BLaER1 (cell line): ENCODE measurements around the gene OPN1SW.
A peak's percentile ranks its signal among the peaks of the same experiment; 100 is the strongest.

Experiments used
- H3K27ac ChIP-seq: shearing (Covaris generic); formaldehyde crosslinking; 2 replicates; pipeline ENCODE4 v1.8.1; 2022
- H3K27me3 ChIP-seq: shearing (Covaris generic); formaldehyde crosslinking; 2 replicates; pipeline ENCODE4 v1.8.1; 2022
- H3K36me3 ChIP-seq: shearing (Covaris generic); formaldehyde crosslinking; 2 replicates; pipeline ENCODE4 v1.8.1; 2022
- H3K4me1 ChIP-seq: shearing (Covaris generic); formaldehyde crosslinking; 2 replicates; pipeline ENCODE4 v1.8.1; 2022
- H3K4me2 ChIP-seq: shearing (Covaris generic); formaldehyde crosslinking; 2 replicates; pipeline ENCODE4 v1.8.1; 2022
- H3K4me3 ChIP-seq: shearing (Covaris generic); formaldehyde crosslinking; 2 replicates; pipeline ENCODE4 v1.8.1; 2022
- H3K9ac ChIP-seq: shearing (Covaris generic); formaldehyde crosslinking; 2 replicates; pipeline ENCODE4 v1.8.1; 2022
- H3K9me3 ChIP-seq: shearing (Covaris generic); formaldehyde crosslinking; 2 replicates; pipeline ENCODE4 v1.8.1; 2022
- H4K20me1 ChIP-seq: shearing (Covaris generic); formaldehyde crosslinking; 2 replicates; pipeline ENCODE4 v1.8.1; 2022
- Cebpa-rat ChIP-seq: shearing (Covaris generic); IDR thresholded peaks from 2 replicates; pipeline ENCODE4 v1.8.1; 2022

Gene OPN1SW

GRCh38 chr7:128726737-128727072, 48.9 kb downstream of the OPN1SW start:
- Histone ChIP-seq H3K27me3 (no peaks in the 10 kb centered on the region), H3K4me3 (no peak overlapping the region), H3K4me1 (peaks cover 39% of the 10 kb centered on the region), H3K27ac (no peak overlapping the region), H4K20me1 (no peaks in the 10 kb centered on the region), H3K4me2 (peak overlapping the region; percentile 65), H3K9me3 (peaks cover 8% of the 10 kb centered on the region), H3K9ac (no peak overlapping the region), H3K36me3 (no peaks in the 10 kb centered on the region)
- TF ChIP-seq Cebpa-rat: no peak

GRCh38 chr7:128726059-128726736, 49.4 kb downstream of the OPN1SW start:
- Histone ChIP-seq H3K4me3 (no peak overlapping the region), H3K36me3 (no peaks in the 10 kb centered on the region), H3K27me3 (no peaks in the 10 kb centered on the region), H3K9ac (no peak overlapping the region), H3K4me2 (peak overlapping the region; percentile 65), H3K4me1 (peaks cover 39% of the 10 kb centered on the region), H3K27ac (peak overlapping the region; percentile 60), H3K9me3 (peaks cover 8% of the 10 kb centered on the region), H4K20me1 (no peaks in the 10 kb centered on the region)
- no peak for TF ChIP-seq Cebpa-rat

GRCh38 chr7:128725531-128725930, 50.1 kb downstream of the OPN1SW start:
- H3K9me3 ChIP-seq: peaks cover 8% of the 10 kb centered on the region
- H3K4me1 ChIP-seq: peaks cover 39% of the 10 kb centered on the region
- H4K20me1 ChIP-seq: no peaks in the 10 kb centered on the region
- 0 out of 2 replicates have a peak overlapping the region, but pooled peaks have one; percentile 25 for H3K4me3 ChIP-seq
- H3K4me2 ChIP-seq: peak overlapping the region; percentile 65
- H3K27ac ChIP-seq: peak overlapping the region; percentile 60
- no peak for TF ChIP-seq Cebpa-rat
- no peaks in the 10 kb centered on the region for H3K27me3 ChIP-seq
- no peak overlapping the region for H3K9ac ChIP-seq
- no peaks in the 10 kb centered on the region for H3K36me3 ChIP-seq

- Histone ChIP-seq H4K20me1 (no peaks in the 10 kb centered on the region), H3K36me3 (no peaks in the 10 kb centered on the region), H3K9ac (no peak overlapping the region), H3K4me2 (peak overlapping the region; percentile 65), H3K9me3 (peaks cover 8% of the 10 kb centered on the region), H3K27ac (no peak overlapping the region), H3K4me3 (no peak overlapping the region), H3K27me3 (no peaks in the 10 kb centered on the region), H3K4me1 (peaks cover 39% of the 10 kb centered on the region)
- TF ChIP-seq Cebpa-rat: no peak
Measured at GRCh38 chr7:128724743-128725142, 50.9 kb downstream of the OPN1SW start.
